Trophoblast cell (in vitro differentiated cells and primary cell): ENCODE measurements around the gene NRG2.

Experiments used
- DNase-seq, 2 donors: peaks; one replicate each; pipeline ENCODE4 v3.0.0-alpha.2; 2016
- H2AFZ ChIP-seq: 2 replicates; pipeline ENCODE4 v1.6.1; 2013; ENCODE audit warnings: low read length, moderate library complexity, mild to moderate bottlenecking; ENCODE audit not compliant: insufficient read depth, poor library complexity
- H2AK5ac ChIP-seq: 2 replicates; pipeline ENCODE4 v1.6.1; 2013; ENCODE audit warnings: mild to moderate bottlenecking, low read length
- H2BK120ac ChIP-seq: 2 replicates; pipeline ENCODE4 v1.6.1; 2013; ENCODE audit warnings: low read length, mild to moderate bottlenecking, moderate library complexity; ENCODE audit not compliant: insufficient read depth, poor library complexity
- H2BK12ac ChIP-seq: 2 replicates; pipeline ENCODE4 v1.6.1; 2013; ENCODE audit warnings: mild to moderate bottlenecking, low read length, moderate library complexity
- H2BK5ac ChIP-seq: 2 replicates; pipeline ENCODE4 v1.6.1; 2013; ENCODE audit warnings: low read length, low read depth, moderate library complexity, mild to moderate bottlenecking; ENCODE audit not compliant: poor library complexity
- H3K14ac ChIP-seq: 2 replicates; pipeline ENCODE4 v1.6.1; 2013; ENCODE audit warnings: mild to moderate bottlenecking, low read length
- H3K18ac ChIP-seq: 2 replicates; pipeline ENCODE4 v1.6.1; 2013; ENCODE audit warnings: mild to moderate bottlenecking, low read length
- H3K23ac ChIP-seq: 2 replicates; pipeline ENCODE4 v1.6.1; 2013; ENCODE audit warnings: low read length
- H3K27ac ChIP-seq: 2 replicates; pipeline ENCODE4 v1.5.1; 2013; ENCODE audit warnings: low read depth, mild to moderate bottlenecking, inconsistent platforms, low read length, moderate library complexity
- H3K27me3 ChIP-seq: 2 replicates; pipeline ENCODE4 v1.6.1; 2013; ENCODE audit warnings: inconsistent platforms, mild to moderate bottlenecking, low read length, moderate library complexity; ENCODE audit not compliant: insufficient read depth
- H3K36me3 ChIP-seq, 2 experiments: 1 replicate in 1 of 2; 2 replicates in 1 of 2; pipeline ENCODE4 v1.6.1; 2013; ENCODE audit warnings: low read length in 2 of 2, mild to moderate bottlenecking in 2 of 2, moderate library complexity in 1 of 2; ENCODE audit not compliant: insufficient read depth in 2 of 2, control insufficient read depth in 1 of 2
- H3K4ac ChIP-seq: 2 replicates; pipeline ENCODE4 v1.6.1; 2013; ENCODE audit warnings: low read depth, mild to moderate bottlenecking, low read length, moderate library complexity
- H3K4me1 ChIP-seq, 2 experiments: 1 replicate in 1 of 2; 2 replicates in 1 of 2; pipeline ENCODE4 v1.6.1; 2013; ENCODE audit warnings: low read length in 2 of 2, mild to moderate bottlenecking in 2 of 2, moderate library complexity in 1 of 2; ENCODE audit not compliant: insufficient read depth in 2 of 2, control insufficient read depth in 1 of 2
- H3K4me2 ChIP-seq: 2 replicates; pipeline ENCODE4 v1.6.1; 2013; ENCODE audit warnings: inconsistent platforms, mild to moderate bottlenecking, low read length, moderate library complexity
- H3K4me3 ChIP-seq: 2 replicates; pipeline ENCODE4 v1.5.1; 2013; ENCODE audit warnings: mild to moderate bottlenecking, low read depth, low read length, inconsistent platforms
- H3K79me1 ChIP-seq: one replicate; pipeline ENCODE4 v1.6.1; 2013; ENCODE audit warnings: low read length
- H3K79me2 ChIP-seq: 2 replicates; pipeline ENCODE4 v1.6.1; 2013; ENCODE audit warnings: low read length, mild to moderate bottlenecking; ENCODE audit not compliant: control insufficient read depth, insufficient read depth, poor library complexity
- H3K9ac ChIP-seq: 2 replicates; pipeline ENCODE4 v1.6.1; 2013; ENCODE audit warnings: mild to moderate bottlenecking, low read length
- H3K9me3 ChIP-seq: 2 replicates; pipeline ENCODE4 v1.6.1; 2013; ENCODE audit warnings: low read depth, mild to moderate bottlenecking, control low read depth, inconsistent platforms, low read length; ENCODE audit not compliant: insufficient read depth
- H4K12ac ChIP-seq: 2 replicates; pipeline ENCODE4 v1.6.1; 2013; ENCODE audit warnings: low read depth, mild to moderate bottlenecking, low read length, moderate library complexity
- H4K8ac ChIP-seq: 2 replicates; pipeline ENCODE4 v1.6.1; 2013; ENCODE audit warnings: low read depth, mild to moderate bottlenecking, low read length, moderate library complexity
- H4K91ac ChIP-seq: one replicate; pipeline ENCODE4 v1.6.1; 2013; ENCODE audit warnings: low read depth, mild to moderate bottlenecking, low read length, moderate library complexity
- WGBS: extraction: QIAGEN DNeasy Blood & Tissue Kit; methylation state at CpG from one replicate; pipeline ENCODE4 v1.1.7; 2013; ENCODE audit warnings: missing lambda C conversion rate; ENCODE audit not compliant: insufficient read length, insufficient coverage; ENCODE audit errors: extremely low coverage; 5-methylcytosine and 5-hydroxymethylcytosine counted together

Gene NRG2

DNA sequence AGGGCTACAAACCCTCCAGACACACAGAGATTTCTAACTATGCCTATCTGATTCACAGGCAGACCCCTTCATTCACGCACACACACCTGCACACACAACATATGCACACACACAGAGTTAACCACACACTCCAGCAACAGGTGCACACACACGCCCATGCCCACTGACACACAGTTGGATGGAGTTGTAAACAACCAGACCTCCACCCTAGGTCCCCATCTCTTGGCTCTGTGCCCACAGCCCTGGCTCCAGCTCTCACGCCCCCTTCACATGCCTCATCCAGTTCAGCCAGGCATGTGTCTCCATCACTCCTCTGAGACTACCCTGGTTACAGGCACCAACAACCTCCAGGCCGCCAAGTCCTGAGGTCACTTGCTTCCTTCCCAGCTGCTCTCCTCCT is 186.4 kb downstream of the NRG2 start:
- Histone ChIP-seq H2AFZ (no peak overlapping the region), H2AK5ac (no peak overlapping the region), H2BK12ac (no peak overlapping the region), H4K12ac (no peak overlapping the region), H3K27me3 (peaks cover 3% of the 10 kb centered on the region), H3K9me3 (peaks cover 3% of the 10 kb centered on the region), H3K79me1 (no peaks in the 10 kb centered on the region), H3K4me3 (no peak overlapping the region), H4K8ac (no peak overlapping the region), H2BK120ac (no peak overlapping the region), H3K14ac (no peak overlapping the region), H3K4me1 (no peaks in the 10 kb centered on the region), H3K4me2 (no peak overlapping the region), H3K18ac (no peak overlapping the region), H3K27ac (no peak overlapping the region), H3K23ac (no peak overlapping the region), H3K4ac (no peak overlapping the region), H3K36me3 (no peaks in the 10 kb centered on the region), H3K79me2 (no peaks in the 10 kb centered on the region), H2BK5ac (no peak overlapping the region), H4K91ac (no peak overlapping the region), H3K9ac (no peak overlapping the region)
- DNase-seq = no peak
- no CpG with 5 or more reads among the region's 4 CpGs for WGBS

DNA sequence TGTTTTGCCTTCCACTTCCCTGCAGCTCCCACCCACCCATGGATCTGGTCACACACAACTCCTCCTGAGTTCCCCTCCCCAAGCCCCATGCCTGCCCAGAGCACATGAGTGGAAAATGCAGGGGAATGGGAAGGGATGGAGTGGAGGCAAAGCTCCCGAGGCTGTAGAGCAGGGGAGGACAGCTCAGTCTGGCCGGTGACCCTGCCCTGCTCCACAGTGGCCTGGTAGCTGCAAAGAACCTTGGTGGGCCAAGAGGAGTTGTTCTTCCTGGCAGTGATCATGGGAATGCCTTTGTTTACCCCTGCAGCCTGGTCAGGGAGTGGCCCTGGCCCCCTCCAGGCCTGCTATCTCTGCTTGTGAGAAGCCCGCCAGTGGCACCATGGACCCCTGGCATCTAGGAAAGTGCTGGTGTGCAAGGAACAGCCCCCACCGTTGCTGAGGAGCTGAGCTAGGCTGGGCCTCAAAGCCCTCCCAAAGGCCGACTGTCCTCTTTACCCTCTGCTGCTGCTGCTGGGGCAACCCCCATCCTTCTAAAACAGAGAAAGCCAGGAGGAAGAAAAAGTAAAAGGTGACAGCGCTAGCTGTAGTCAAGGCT is 187.1 kb downstream of the NRG2 start:
- Histone ChIP-seq H3K9ac (no peak overlapping the region), H3K23ac (no peak overlapping the region), H3K4me1 (no peaks in the 10 kb centered on the region), H2AFZ (no peak overlapping the region), H2BK5ac (no peak overlapping the region), H3K27ac (no peak overlapping the region), H2AK5ac (no peak overlapping the region), H3K4me2 (no peak overlapping the region), H3K79me1 (no peaks in the 10 kb centered on the region), H3K27me3 (peaks cover 3% of the 10 kb centered on the region), H4K12ac (no peak overlapping the region), H3K9me3 (peaks cover 3% of the 10 kb centered on the region), H3K4me3 (no peak overlapping the region), H4K91ac (no peak overlapping the region), H2BK12ac (no peak overlapping the region), H2BK120ac (no peak overlapping the region), H3K79me2 (no peaks in the 10 kb centered on the region), H3K4ac (no peak overlapping the region), H3K14ac (no peak overlapping the region), H4K8ac (no peak overlapping the region), H3K18ac (no peak overlapping the region), H3K36me3 (no peaks in the 10 kb centered on the region)
- WGBS = no CpG with 5 or more reads among the region's 6 CpGs
- DNase-seq = no peak

DNA sequence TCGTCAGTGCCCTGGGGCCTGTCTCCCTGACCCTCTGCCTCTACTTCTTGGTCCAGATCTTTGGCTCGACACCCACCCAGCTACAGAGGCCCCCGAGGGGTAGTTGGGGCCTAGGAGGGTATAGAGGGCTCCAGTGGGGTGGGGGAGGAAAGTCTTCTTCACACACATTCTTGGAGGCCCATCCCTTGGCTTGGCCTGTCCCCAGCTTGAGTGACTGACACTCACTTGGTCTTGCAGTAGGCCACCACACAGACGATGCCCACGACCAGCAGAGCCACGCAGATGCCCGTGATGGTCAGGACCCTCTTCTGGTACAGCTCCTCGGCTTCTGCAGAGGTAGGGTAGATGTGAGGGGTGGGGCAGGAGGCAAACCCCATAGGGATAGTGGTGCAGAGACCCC is 187.6 kb downstream of the NRG2 start:
- H4K12ac ChIP-seq = no peak overlapping the region
- no peak overlapping the region for H3K4me2 ChIP-seq
- H3K79me1 ChIP-seq = no peaks in the 10 kb centered on the region
- H3K18ac ChIP-seq = no peak overlapping the region
- no peak overlapping the region for H4K8ac ChIP-seq
- H3K4me3 ChIP-seq = no peak overlapping the region
- H3K23ac ChIP-seq = no peak overlapping the region
- no peak overlapping the region for H3K14ac ChIP-seq
- H3K27me3 ChIP-seq = peaks cover 3% of the 10 kb centered on the region
- no peak for DNase-seq
- H3K79me2 ChIP-seq = no peaks in the 10 kb centered on the region
- H2BK12ac ChIP-seq = no peak overlapping the region
- H2AK5ac ChIP-seq = no peak overlapping the region
- peaks cover 3% of the 10 kb centered on the region for H3K9me3 ChIP-seq
- no CpG with 5 or more reads among the region's 8 CpGs for WGBS
- no peak overlapping the region for H2BK5ac ChIP-seq
- H3K4me1 ChIP-seq = no peaks in the 10 kb centered on the region
- no peak overlapping the region for H4K91ac ChIP-seq
- no peak overlapping the region for H3K9ac ChIP-seq
- H3K4ac ChIP-seq = no peak overlapping the region
- H2BK120ac ChIP-seq = no peak overlapping the region
- no peak overlapping the region for H2AFZ ChIP-seq
- H3K36me3 ChIP-seq = no peaks in the 10 kb centered on the region
- no peak overlapping the region for H3K27ac ChIP-seq

DNA sequence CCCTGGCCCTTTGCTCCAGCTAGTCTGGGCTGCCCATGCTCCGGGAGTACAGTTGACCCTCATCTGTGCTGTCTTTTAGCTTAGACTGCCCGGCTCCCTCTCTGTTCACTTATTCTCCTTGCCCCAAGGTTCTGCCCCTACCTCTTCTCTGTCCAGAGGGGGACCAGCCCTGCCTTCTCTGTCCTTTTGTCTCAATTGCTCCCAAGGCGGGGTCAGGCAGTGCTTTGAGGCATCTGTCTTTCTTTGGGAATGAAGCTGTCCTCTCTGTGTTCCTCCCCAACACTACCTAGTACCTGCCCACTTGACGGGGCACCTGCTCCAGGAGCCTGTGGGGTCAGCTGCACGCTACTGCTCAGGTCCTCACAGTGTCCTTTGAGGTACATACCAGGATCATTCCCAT is 188.1 kb downstream of the NRG2 start:
- Histone ChIP-seq H3K27me3 (peaks cover 6% of the 10 kb centered on the region), H4K91ac (no peak overlapping the region), H3K9me3 (peaks cover 4% of the 10 kb centered on the region), H3K23ac (no peak overlapping the region), H3K4me3 (no peak overlapping the region), H2AFZ (no peak overlapping the region), H3K79me2 (no peaks in the 10 kb centered on the region), H2AK5ac (no peak overlapping the region), H3K9ac (no peak overlapping the region), H3K18ac (no peak overlapping the region), H3K79me1 (no peaks in the 10 kb centered on the region), H3K4ac (no peak overlapping the region), H3K4me1 (no peaks in the 10 kb centered on the region), H2BK120ac (no peak overlapping the region), H4K12ac (no peak overlapping the region), H4K8ac (no peak overlapping the region), H3K36me3 (no peaks in the 10 kb centered on the region), H2BK5ac (no peak overlapping the region), H3K4me2 (no peak overlapping the region), H2BK12ac (no peak overlapping the region), H3K14ac (no peak overlapping the region), H3K27ac (no peak overlapping the region)
- WGBS = no CpG with 5 or more reads among the region's 5 CpGs
- no peak for DNase-seq
